HG02852 (cell line): ENCODE data around the gene TRMU.

Source experiments
- ATAC-seq: cut with Tn5 transposase; IDR thresholded peaks from one replicate; pipeline ENCODE4 v1.9.1; 2021; ENCODE audit warnings: mild to moderate bottlenecking, moderate library complexity; ENCODE audit not compliant: unreplicated experiment

The TRMU gene

DNA sequence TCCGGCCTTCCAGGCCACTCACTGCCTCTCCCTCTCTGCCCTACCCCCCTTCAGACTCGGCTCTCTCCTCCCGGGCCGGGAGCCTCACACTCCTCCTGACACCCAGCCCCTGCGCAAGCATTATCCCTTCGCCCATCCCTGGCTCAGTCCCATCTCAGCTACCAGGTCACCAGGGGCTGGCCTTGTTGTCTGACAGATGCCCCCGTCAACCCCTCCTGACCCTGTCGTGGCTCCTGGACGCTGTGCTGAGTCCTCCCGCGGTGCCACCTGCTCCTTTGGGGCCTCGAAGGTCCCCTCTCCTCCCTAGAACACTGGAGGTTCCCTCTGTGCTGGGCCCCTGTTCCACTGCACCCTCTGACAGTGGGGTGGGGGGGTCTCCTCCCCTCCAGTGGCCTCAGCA, 32.9 kb downstream of the TRMU start:
- ATAC-seq: no peak

DNA sequence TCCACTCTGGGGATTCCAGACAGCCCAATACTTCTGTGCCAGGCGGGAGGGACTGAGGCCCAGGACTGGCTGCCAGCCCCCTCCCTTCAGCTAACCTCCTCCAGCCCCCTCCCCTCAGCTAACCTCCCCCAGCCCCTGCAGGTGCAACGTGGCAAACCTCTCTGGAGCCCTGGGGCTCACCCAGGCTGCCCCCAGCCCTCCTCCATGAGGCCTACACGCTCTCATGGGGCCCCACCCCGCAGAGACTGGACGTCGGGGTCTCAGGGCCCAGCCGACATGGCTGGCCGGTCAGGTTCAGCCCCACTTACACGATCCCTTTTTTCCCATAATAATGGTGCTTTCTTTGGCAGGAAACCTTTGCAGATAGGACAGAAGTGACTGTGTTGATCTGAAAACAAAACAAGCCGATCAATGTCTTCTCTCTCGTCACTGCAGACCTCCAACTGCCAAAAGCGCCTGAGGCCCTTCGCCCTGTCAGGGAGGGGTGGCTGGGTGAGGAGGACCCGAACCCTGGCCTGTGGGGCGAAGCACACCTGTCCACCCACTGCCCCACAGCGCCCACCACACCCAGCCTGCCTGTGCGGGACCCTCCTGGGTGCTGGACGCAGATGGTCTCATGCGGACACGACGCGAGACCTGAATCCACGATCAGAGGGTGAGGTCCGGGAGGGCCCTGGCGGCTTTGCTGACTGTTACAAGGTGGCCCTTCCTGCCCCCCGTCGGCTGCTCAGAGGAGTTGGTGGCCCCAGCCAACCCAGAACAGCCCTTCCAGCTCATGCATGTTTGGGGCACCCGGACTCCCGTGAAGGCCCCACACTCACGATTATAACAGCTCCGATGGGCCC, 33.6 kb downstream of the TRMU start:
- no peak for ATAC-seq

DNA sequence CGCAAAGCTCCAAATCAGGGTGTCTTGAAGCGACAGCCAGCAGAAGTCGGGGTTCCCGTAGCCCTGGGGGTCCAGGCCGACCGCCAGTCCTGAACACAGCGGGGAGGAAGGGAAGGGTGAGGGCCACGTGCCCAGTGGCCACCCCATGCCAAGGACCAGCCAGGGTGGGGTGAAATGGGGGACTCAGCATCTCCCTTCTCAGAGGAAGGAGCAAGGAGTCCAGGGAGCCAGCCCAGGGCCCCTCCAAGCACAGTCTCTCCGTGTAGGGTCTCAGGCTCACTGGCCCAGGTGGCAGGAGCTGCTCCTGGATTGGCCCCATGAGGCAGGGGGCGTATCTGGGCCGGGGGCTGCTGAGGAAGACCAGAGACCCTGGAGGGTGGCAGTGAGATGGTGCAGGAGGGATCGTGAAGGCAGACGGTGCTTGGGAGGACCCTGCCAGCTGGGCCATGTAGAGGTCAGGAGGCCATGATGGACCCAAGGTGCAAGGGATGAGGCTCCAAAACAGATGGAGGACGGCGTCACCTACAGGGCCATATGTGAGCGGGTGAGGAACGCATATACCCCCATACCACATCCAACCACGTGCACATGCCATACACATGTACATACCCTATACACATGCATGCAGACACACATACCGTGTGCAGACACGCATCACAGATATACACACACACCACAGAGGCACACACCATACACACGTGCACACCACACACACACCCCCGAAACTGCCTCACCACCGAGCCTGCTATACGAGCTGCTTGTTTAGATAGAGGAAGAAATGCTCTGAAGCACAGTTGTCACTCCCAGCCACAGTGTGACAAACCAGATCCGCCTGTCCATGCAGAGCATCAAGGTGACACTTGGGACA, 34.4 kb downstream of the TRMU start:
- ATAC-seq: no peak

DNA sequence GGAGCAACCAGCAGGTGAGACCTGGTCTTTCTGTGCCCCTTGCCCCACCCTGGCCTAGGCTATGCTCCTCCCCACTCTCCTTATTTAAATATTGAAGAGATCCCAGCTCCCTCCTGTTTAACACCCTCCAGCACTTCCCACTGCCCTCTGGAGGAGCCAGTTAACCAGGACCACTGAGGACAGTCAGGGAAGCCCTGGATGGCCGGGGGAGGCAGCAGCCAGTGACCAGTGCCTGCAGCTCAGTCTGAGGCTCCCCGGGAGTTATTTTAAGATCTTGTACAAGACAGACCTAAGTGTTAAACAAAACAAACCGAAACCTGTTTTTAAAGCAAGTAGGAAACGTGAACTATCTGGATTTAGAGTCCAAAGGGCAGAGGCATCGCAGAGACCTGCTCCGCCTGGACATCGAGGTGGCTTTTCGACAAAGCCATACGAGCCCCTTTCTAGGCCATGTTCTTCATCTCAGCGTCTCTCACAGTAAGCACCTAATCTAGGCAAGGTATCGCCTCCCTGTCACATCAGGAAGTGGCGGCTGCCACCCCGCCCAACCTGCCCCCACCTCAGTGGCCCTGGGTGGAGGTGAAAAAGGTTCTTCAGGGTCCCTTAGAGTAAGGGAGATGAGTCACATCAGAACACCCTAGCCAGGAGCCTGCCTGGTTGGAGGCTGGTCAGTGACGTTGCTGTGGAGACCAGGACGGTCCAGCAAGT, 35.2 kb downstream of the TRMU start:
- ATAC-seq: no peak

DNA sequence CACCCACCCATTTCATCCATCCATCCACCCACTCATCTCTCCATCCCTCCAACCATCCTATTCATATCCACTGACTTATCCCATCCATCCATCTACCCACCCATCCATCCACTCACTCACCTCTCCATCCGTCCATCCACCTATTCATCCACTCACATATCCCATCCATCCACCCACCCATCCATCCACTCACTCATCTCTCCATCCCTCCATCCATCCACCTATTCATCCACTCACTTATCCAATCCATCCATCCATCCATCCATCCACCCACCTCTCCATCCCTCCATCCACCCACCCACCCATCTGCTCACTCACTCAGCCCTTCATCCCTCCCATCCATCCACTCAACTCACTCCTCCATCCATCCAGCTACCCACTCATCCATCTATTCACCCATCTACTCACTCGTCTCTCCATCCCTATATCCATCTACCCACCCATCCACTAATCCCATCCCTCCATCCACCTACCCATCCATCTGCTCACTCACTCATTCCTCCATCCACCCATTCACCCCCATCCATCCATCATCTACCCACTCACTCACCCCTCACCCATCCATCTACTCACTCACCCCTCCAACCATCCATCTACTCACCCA, 36.2 kb downstream of the TRMU start:
- ATAC-seq: no peak

DNA sequence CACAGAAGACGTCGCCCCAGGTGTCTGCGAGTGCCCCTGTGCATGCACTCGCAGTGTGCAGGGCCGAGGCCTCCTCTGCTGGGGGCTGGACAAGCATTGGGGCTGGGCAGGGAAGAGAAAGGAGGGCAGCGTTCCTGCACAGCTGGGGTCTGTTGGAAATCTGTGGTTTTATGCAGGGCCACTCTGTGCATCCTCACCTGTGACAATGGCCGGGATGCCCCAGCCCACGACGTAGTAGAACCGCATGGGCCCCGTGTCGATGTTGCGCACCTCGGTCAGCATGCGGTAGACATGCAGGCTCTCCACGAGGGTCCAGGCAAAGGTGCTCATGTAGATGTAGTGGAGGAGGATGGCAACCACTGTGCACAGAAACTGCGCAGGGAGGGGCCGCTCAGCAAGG, 37.2 kb downstream of the TRMU start:
- no peak for ATAC-seq

DNA sequence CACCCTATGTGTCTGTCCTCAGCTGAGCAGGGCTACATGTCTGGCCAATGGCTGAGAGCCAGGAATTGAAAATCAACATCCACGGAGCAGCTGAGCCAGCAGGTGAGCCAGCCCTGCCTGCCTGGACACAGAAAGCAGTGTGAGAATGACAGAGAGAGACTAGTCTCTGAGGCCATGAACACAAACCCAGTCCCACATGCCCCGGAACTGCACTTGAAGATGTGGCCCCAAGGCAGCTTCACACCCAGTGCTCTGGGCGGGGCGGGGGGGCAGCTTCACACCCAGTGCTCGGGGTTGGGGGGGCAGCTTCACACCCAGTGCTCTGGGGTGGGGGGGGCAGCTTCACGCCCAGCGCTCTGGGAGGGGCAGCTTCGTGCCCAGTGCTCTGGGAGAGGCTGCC, 37.6 kb downstream of the TRMU start:
- no peak for ATAC-seq

DNA sequence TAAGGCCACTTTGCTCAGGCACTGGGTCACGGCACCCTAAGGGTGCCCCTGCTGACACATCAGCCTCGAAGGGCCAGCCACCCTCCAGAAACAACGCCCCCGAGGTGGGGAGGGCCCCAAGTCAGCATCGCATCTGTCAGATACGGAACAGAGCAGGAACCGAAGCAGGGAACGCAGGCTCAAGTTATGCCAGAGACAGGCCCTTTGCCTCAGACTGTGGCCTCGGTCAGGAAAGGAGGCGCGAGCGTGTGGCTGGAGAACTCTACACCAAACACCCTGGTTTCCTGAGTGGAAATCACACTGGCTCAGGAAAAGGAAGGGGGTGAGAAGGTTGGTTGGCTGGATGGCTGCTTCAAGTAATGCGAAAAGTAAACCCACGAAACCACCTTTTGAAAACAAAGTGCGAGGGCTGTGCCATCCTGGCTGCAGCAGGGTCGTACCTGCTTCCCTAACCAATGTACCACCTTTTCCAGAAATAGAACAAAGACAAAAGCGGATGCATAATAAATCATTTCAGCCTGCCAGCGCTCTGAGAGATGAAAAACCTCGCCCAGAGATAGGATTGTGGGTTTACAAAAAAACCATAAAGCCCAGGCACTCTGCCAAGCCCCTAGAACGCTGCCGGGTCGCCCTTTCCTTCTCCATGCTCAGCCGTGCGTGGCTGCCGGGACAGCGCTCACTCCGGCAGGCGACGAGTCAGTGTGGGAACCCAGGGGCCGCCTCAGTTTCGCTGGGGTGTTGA, 38.6 kb downstream of the TRMU start:
- ATAC-seq: no peak

DNA sequence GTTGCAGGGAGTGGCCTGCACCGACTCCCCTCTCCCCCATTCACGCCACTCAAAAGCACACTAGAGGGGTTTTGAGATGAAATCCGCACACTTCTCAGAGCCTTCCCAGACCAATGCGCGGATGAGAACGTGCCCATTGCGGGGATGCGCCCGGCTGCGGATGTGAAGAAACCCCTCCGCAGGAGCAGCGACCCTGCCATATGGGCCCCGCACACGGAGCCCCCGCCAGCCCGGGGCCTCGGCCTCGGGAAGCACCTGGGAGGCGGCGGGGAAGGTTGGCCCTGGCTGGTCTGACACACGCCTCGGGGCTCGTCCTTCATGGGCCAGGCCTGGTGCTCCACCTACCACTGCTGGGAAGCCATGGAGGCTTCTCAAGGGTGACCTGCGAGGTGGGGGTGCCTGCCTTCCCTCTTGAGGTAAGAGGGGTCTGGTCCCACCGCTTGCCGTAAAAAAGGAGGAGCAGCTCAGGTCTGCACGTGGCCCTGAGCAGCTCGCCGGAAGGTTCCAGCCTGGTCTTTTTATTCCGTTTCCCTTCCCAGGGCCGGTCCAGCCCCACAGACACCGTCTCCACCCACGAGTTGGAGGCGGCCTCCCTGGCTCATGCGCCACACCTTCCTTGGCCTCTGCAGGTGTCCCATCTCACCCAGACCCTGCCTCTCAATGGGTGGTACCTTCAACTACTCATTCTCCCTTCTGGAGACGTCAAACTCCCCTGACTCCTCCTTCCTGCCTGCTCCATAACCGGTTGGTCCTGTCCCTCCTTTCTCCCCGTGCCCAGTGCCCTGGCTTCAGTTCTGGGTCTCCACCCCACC, 39.4 kb downstream of the TRMU start:
- ATAC-seq: no peak

DNA sequence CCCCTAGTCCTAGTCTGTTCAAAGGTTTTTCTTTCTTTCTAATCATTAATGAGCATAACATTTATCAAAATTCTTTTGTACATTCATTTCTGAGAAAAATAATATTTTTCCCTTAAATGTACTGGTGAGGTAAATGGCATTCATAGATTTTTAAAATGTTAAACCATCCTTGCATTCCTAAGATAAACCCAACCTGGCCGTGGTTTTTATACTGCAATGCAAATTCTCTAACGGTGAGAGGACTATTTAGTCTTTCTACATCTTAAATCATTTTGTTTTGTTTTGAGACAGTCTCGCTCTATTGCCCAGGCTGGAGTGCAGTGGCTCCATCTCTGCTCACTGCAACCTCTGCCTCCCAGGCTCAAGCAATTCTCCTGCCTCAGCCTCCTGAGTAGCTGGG, 40.6 kb downstream of the TRMU start:
- ATAC-seq: no peak

DNA sequence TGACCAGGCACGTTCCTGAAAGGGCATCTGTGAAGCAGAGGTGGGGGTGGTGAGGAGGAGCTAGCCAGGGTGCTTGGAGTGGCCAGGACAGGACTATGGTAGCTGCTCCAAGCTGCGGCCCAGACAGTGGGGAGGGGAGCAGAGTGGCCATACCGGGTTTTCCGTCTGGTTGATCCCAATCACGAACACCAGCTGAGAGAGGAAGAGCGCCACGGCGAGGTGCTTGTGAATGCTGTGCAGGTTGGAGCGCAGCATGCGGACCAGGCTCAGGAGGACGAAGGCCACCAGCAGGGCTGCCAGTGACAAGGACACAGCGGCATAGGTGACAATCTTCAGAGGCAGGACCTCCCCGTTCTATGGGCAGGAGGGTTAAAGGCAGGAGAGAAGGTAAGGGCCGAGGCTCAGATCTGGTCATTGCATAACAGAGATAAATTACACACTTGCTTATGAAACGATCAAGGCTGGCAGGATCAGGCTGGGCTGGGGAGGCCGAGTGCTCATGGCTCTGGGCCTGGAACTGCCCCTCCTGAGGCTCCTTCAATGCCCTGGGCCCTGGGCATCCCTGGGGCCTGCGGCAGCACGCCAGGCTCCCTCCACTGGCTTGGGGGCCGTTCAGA, 41.5 kb downstream of the TRMU start:
- ATAC-seq: no peak

DNA sequence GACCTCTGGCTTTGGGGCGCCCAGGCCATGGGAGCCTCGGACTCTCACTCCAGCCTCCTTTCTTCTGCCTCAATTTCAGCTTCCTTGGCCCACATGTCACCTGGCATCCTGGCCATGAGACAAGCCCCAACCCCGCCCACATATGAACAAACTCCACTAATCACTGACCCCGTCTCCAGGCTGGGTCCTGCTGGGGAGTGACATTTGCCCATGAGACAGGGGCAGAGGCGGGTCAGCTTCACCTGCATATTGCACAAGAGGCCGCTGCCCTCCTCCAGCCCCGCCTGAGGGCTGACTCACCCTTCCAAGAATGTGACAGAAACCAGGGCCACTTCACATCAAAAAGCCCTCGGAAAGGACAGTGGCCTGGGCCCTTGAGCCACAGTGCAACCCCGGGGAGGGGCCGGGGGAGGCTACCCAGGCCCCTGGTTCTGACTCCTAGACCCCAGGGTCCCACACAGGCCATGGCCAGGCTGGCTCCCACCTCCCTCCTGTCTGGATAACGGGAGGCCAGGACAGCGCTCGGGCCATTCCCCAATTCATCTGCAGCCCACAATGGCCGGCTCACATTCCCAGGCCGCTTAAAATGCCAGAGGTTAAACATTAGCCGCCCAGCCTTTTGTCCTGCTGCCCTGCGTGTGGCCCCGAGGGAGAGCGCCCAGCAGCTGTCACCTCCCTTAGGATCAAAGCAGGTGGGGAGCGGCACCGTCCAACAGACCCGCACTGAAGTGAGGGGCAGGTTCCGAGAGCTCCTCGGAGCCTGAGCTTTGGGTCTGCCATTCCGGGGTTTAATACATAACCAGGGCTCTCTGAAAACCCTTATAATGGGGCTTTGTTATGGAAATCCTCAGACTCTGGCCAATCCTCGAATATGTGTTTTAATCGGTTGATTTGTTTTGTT, 42.3 kb downstream of the TRMU start:
- no peak for ATAC-seq

DNA sequence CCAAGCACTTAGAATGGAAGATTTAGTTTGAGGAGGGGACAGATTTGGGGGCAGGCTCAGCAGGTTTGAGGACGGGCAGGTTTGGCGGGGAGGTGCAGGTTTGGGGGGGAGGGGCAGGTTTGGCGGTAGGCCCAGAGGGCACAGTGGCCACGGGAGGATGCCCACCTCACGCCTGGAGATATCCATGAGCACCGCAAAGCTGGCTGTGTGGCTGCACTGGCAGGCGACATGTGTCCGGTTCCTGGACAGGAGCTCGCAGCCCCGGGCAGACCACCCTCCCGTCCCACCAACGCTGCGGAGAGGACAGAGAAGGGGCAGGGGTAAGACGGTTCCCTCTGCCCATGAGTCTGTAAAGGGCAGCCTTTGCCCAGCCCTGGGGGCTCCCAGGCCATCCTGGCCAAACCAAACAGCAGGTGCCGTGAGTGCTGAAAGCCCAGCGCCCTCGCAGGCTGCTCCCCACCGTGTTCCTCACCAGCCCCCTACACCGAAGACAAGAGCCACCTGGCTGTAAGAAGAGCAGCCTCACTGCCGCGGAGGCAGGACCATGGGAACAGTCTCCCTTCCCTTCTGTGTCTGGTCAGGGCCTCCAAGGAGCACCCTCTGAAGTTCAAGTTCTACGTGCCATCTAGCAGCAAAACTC, 43.0 kb downstream of the TRMU start:
- no peak for ATAC-seq

DNA sequence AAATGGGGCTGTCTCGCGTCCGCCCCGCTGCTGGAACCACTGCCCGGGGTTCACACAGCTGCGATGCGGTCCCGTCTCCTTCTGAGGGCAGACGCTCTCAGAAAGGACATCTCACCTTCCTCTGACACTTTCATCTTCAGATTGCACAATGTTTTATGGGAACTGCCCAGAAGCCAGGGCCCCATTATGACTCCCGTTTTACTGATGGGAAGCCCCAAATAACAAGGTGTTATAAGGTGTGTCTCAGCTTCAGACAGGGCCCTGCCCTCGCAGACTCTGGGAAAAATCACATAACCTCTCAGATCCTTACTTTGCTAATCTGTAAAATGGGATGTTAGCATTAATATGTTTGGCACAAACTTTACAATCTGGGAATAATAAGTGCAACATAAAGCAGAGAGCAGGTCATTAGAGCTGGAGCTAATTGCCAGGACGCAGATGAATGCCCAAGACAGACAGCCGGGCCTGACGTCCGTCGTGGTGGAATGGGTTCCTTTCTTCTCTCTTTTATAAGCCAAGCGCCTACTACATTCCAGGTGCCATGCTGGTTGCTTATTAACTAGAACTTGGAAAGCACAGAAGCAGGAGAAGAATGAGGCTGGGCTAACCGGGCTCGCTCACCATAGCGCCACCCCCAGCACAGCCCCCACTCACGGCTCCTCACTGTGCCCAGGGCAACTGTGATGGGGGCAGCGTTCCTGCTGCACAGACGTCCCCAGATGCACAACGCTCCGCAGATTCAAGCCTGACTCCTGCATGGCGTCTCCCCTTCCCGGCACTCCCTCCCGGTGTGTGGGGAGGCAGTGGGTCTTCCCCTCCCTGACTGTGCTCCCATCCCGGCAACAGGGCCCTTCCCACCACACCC, 43.8 kb downstream of the TRMU start:
- ATAC-seq: no peak

DNA sequence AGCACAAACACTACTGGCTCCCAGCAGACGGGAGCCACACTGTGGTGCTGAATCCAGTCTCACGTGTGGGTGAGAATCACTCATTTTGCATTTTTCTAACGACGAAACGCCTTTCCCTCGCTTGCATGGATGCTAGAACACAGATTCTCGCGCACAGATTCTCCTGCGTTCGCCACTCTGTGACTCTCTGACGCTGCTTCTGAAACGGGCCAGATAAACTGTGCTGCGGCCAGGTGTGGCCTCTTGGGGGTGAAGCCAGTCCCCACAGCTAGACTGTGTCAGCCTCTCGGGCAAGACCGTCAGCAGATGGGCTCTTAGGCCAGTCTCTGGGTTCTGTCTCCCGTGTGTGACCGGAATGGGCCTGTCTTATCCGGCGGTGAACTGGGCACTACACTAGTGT, 44.6 kb downstream of the TRMU start:
- ATAC-seq: no peak

DNA sequence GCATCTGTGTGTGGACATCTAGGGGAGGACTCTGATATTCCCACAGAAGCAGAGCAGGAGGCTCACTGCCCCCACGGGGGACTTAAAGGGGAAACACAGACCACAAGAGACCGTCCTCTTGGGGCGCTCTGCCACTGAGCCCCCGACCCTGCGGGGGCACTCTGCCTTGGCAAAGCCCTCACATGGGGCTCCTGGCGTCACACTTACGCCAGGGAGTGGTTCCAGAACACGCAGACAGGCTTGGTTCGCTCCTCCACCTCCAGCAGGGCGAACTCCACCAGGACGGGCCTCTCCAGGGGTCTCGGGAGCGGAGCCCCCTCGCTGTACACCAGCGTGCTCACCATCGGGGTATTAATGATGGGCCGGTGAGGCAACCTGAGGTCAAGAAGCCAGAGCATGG, 45.1 kb downstream of the TRMU start:
- ATAC-seq: no peak

DNA sequence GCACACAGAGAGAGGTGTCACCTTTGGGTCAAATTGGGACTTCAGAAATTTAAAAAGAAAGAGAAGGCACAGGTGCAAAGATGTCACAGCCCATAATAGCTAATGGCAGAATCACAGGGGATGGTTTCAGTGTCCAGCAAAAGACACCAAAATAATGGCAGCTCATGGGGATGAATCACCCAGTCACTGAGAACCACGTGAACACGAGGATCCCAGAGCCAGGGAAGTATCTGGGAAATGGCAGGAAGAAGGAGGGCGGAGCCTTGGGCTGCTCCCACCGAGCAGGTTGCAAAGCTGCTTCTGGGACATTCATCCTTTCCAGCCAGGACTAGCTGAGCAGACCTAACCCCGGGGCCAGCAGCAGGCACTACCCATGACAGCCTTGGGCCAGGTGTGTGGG, 45.6 kb downstream of the TRMU start:
- ATAC-seq: no peak
